Kidney epithelial cell (primary cell): ENCODE data around the gene NSF. TPM values are rescaled to one million over a fixed set of nuclear protein-coding genes. Genes with fewer than 3 reads are reported as not detected.

ENCODE experiments used
- DNase-seq: peaks from one replicate; pipeline ENCODE4 v3.0.0-alpha.2; 2010; ENCODE audit warnings: low read depth
- H3K27me3 ChIP-seq: 2 replicates; pipeline ENCODE4 v1.6.0; 2011; ENCODE audit warnings: low read length; ENCODE audit not compliant: control insufficient read depth, insufficient read depth
- H3K36me3 ChIP-seq: 2 replicates; pipeline ENCODE4 v1.5.1; 2011; ENCODE audit warnings: low read length; ENCODE audit not compliant: control insufficient read depth, insufficient read depth
- H3K4me3 ChIP-seq: 2 replicates; pipeline ENCODE4 v1.5.1; 2011; ENCODE audit warnings: low read depth, mild to moderate bottlenecking, control low read depth, low read length
- CTCF ChIP-seq: IDR thresholded peaks from 2 replicates; pipeline ENCODE4 v1.5.1; 2011; ENCODE audit warnings: mild to moderate bottlenecking, moderate library complexity, low read length, control low read depth, inconsistent platforms; ENCODE audit not compliant: insufficient read depth, poor library complexity, severe bottlenecking
- total RNA-seq: library from RNA; depleted of rRNA; stranded (reverse); fragments of >200 nt; gene quantifications from 2 replicates; pipeline ENCODE4 v1.2.3, GENCODE V29; 2015

Gene NSF
- total RNA-seq, 1 donor from 2014 or later, result 17.8 TPM

DNA sequence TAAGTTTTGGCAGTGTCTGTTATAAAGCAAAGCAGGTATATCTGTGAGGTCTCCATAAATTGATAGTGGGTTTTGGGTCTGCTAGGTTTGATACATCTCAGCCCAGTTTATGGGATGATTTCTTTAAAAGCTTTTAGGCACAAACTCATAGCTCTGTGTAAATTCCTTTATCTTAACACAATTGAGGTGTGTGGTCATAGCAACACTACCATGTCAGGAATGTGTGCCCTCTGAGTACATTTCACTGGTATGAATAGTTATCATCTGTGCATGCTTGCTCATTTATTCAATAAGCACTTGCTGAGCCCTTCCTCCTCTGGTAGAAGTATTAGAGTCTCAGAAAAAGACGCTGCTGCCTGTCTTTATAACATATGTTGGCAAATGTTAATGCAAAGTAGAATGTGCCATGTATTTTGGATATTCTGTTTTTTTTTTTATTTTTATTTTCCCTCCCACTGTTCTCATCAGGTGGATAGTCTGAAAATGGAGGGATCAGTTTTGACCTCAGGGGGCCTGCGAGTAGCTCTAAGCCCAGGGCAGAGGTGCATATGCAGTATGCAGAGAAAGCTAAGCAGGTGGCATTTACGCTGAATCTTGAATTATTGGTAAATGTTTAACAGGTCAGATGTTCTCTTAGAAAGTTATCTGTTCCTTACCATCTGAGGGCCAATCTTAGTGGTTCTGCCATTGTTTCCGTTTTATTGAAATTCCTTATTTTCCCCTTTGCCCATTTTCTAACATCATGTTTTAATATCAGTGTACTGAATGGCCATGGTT lies 137.3 kb downstream of the NSF start:
- no peak for TF ChIP-seq CTCF
- no peaks in the 10 kb centered on the region for H3K36me3 ChIP-seq
- H3K27me3 ChIP-seq, result no peaks in the 10 kb centered on the region
- DNase-seq, result peak; percentile 53
- no peak overlapping the region for H3K4me3 ChIP-seq

DNA sequence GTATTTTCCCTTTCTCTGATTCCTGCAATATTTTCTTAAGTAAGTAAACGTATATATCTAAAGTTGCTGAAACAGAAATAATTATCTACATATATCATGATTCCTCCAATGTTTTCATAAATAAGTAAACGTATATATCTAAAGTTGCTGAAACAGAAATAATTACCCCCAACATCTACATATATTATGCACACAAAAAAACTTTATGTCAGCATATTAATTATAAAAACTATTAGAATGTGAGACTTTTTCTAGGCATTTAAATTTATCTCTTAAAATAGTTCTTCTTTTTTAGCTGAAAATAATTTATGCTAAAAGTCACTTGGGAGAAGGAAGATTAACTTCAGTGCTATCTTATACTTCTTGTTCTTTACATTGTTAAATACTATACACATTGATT lies 139.6 kb downstream of the NSF start:
- DNase-seq, result no peak
- no peak for TF ChIP-seq CTCF
- Histone ChIP-seq H3K36me3 (no peaks in the 10 kb centered on the region), H3K27me3 (no peaks in the 10 kb centered on the region), H3K4me3 (no peak overlapping the region)

- Histone ChIP-seq H3K36me3 (no peaks in the 10 kb centered on the region), H3K27me3 (no peaks in the 10 kb centered on the region), H3K4me3 (no peak overlapping the region)
- DNase-seq, result no peak
- TF ChIP-seq CTCF, result no peak
Measured at GRCh38 chr17:46730679-46731078, 140.2 kb downstream of the NSF start.

DNA sequence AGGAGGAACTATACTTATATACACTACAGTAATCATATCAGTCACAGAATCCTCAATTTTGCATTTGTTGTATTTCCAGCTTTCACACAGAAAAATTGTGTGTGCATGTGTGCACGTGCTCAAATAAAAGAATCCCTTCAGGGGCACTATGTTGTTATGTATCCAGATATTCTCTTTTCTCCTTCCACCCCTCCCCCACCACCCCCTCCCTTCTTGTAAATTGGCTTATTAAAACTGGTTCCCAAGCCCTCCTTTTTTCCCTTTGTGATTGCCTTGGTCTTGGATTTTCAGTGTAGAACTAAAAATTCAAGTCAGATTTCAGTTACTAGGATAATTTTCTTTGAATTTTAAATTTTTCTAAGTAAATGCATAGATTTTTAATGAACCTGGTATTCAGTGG lies 141.7 kb downstream of the NSF start:
- Histone ChIP-seq H3K4me3 (no peak overlapping the region), H3K36me3 (no peaks in the 10 kb centered on the region), H3K27me3 (no peaks in the 10 kb centered on the region)
- DNase-seq, result no peak
- TF ChIP-seq CTCF, result no peak

- Histone ChIP-seq H3K27me3 (no peaks in the 10 kb centered on the region), H3K4me3 (no peak overlapping the region), H3K36me3 (no peaks in the 10 kb centered on the region)
- TF ChIP-seq CTCF, result no peak
- no peak for DNase-seq
Measured at GRCh38 chr17:46732754-46733398, 142.4 kb downstream of the NSF start.

GRCh38 chr17:46733837-46734475 lies 143.5 kb downstream of the NSF start:
- no peak for TF ChIP-seq CTCF
- no peak for DNase-seq
- H3K27me3 ChIP-seq, result no peaks in the 10 kb centered on the region
- H3K4me3 ChIP-seq, result no peak overlapping the region
- H3K36me3 ChIP-seq, result no peaks in the 10 kb centered on the region
